ENCODE measurements around the gene RBMS2.
A peak's percentile ranks its signal among the peaks of the same experiment; 100 is the strongest.

RBMS2 gene

DNA sequence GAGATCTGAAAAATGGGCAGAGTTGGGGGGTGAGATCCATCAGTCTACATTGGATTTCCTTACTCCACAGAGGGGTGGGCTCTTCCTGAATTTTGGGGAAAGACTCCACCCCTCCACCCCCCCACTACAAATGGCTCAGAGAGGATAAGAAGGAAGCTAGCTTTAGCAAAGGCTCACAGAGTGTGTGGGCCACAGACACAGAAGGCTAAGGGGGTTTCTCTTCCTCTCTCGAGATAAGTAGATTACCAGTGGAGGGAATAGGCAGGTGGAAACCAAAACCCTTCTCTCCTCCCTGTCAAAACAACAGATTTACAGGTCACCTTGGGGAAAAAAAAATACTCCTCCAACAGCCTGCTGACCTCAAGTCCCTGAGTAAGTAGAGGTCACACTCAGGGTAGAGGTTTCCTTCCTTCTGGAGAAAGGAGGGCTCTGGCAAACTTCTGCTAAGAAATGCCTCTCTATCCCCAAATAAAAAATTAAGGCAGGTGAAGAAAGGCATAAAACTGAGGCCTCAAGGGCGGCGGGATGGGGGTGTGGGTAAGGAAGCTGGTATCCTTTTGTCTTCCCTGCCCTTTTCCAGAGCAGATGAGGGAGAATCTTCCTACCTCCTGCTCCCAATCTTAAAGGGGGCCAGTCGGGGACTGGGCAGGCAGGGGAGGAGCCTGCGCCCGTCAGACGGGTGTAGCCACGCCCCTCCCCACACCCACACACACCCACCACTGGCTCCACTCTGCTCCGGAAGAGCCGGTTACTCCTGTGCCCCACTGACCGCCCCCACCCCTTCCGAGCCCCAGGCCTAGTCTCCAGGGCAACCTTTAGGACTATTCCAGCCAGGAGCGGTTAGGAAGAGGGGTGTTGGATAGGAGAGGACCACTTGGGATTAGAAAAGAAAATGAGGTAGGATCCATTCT, 110.4 kb downstream of the RBMS2 start:
- DNase-seq (ENCODE audit: low read depth), result peak; percentile 40

DNA sequence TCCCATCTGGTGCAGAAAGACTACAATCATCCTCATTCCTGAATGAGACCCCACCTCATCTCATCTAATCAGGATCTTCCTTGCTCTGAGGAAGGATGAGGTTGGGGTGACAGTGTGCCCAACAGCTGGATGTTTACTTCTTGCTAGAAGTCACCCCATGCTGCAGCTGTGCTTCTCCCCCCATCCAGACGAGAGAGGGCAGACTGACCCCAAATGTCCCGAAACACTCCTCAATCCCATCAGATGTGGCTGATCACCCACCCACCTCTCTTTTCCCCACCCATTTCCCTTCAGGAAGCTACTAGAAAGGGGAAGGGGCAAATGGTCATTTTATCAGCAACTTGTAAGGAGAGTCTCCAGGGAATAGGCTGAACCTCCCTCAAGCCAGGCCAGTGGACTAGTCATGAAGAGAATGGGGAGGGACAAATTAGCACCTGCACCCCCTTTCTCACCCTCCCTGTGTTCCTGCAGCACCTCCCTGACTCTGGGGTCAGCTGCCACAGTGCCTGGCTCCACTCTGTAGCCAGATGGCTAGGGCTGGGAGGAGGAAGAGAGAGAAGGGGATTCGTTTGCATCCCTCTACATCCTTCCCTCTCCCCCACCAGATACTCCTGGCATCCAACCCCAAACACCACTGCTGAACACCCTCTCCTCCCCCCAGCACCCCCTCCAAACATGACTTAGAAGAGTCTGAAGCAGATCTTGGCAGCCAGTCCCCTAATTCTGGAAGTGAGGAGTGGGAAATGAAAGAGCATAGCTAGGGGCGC, 111.3 kb downstream of the RBMS2 start:
- no peak for DNase-seq (ENCODE audit: low read depth)

DNA sequence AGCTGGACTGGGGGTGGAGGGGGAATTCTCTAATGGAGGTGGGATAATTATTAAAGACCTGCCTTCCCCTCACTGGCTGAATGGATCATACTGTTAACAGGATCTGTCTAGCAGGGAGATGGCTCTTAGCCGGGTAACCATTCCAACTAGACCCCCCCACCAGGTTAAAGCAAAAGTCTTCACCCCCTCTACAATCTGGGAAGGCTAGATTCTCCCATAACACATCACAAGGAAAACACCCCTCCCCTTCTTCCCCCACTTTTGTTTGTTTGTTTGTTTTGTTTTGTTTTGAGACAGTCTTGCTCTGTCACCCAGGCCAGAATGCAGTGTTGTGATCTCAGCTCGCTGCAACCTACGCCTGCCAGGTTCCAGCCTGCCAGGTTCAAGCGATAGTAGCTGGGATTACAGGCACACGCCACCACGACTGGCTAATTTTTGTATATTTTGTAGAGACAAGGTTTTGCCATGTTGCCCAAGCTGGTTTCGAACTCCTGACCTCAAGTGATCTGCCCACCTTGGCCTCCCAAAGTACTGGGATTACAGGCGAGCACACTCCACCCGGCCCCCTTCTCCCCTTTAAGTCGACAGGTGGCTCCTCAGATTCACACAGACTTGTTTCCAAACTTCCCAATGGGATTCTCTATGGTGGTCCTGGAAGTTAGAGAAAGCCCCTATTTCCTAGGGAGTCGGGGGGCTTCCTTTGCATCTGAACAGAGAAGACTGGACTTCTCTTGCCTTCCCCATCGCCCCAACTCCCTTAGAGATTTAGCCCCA, 112.0 kb downstream of the RBMS2 start:
- no peak for DNase-seq (ENCODE audit: low read depth)

DNA sequence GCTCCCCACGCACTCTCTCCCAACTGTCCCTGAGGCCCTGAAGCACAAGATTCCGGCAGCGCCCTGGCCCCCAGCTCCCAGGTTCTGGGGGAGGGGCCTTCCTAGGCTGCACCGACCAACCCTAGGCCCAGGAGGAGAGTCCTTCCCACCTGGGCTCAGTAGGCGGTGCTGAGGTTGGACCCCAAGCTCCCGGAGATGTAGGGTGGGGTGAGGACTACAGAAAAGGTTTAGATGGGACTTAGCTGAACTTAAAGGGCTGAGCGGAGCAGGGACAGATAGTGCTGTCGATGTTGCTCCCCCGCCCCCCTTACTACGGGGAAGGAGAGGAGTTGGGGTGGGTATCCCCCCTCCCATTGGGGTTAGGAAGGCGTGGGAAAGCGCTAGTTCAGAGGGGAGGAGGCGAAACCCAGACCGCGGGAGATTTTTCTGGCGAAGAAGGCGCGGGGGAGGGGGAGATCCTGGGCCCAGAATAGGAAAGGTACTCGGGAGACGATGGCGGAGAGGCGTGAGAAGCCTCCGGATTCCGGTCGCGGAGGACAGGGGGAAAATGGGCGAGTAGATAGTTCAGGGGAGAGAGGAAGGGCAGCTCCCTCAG, 112.7 kb downstream of the RBMS2 start:
- no peak for DNase-seq (ENCODE audit: low read depth)

DNA sequence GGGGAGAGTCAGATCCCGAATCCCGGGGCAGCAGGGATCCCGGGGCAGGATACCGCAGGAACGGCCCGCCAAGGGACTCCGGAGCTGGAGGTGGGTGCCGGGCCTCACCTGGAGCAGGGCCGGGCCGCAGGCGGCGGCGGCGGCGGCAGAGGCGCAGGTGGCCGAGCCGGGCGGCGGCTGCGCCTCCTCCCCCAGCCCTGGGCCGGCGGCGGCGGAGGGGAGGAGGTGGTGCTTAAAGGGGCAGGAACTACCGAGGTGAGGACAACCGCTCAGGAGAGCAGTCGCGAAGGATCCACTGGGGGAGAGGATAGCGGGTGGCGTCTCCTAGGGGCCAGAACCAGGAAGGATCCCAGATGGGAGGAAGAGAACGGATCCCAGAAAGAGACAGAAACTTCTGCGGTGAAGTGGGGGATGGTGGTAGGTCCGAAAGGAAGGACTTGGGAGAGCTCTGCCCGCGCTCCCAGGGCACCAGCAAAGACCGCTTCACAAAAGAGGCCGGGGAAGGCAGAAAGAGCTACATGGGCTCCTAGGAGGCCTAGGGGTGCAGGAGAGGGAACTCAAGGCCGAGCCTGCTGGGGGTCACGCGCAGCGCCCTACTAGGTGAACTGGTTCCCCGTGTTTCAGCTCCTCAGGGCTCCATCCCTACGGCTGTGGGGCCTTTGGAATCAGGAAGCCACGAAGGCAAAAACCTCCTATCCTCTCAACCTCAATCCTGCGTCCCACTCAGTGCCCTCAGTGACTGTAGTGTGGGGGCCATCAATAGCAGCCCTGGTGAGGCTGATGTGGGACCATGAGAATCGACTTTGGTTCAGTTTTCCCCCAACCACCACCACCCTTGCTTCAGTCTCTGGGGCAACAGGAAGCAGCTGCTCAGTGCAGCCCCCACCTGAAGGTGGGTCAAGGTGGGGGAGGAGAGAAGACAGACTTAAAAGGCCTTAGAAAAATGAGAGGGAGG, 113.5 kb downstream of the RBMS2 start:
- DNase-seq (ENCODE audit: low read depth), result peak; percentile 54

DNA sequence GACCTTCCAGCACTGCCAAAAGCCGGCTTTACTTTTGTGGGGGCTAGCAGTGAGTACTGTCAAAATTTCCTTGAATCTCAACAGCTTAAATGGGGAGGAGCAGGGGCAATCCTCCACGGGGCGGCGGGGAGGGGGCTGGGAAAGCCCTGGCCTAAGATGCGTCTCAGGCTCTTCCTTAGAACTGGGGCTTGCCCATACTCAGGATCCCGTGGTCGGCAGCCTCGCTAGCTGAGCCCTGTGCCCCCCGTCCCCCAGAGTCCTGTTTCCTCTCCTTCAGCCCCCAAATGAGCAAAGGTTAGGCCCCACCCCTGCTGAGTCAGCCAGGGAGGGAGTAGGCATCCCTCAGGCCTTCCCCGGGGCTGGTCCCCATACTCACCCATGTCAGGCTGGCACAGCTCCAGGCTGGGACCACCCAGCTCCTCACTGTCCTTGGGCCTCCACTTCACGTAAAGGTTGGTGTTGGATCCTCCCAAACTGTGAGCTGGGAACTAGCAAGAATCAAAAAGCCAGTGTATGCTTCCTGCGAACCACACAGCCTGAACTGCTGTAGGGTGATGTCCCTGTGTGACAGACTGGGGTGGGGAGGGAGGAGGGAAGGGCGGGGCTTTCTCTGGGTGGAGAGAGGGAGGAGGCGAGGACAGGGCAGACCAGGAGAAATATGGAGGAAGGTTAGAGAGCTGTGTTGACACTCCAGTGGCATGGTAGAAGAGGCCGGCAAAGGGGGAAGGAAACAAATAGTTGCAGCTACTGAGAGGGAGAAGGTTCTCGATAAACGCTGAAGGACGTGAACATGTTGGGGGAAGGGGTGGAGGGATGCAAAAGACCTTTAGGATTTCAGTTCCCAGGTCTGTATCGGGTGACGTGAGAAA, 114.4 kb downstream of the RBMS2 start:
- DNase-seq (ENCODE audit: low read depth), result peak; percentile 69

DNA sequence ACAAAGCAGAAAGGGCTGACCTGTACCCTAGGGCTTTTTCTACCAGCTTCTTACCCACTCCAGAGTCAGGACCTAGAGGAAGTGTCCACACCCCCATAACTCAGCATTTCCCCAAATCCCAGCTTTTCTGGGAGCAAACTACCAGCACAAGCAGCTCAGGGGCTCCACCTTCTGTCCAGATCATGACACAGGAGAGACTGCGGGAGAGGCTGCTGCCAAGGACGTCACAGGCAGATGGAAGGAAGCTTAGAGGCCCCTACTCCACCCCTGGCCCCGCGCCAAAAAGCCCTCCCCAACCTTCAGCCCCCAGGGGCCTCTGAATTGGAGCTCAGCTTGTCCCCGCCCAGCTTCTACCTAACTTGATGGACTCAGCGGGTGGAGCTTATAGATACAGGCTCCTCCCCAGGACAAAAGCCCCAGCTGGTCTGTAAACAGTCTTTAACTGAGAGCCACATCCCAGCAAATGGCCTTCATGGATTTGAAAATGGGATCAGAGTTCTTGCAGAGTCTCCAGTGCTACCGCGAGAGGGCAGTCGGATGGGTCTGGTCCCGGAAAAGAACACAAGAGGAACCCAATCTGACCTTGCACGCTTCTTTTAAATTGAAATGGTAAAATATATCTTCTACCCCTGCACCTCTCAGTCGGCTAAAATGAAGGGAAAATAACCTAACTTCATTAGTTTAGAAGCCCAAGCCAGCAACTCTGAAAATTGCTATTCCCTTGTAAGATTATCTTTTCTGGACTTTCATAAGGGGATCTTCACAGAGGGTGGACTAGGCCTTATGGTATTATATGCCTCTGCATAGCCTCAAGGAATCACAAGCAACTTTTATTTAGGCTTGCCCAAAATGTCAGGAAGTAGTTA, 115.3 kb downstream of the RBMS2 start:
- DNase-seq (ENCODE audit: low read depth), result peak; percentile 85

DNA sequence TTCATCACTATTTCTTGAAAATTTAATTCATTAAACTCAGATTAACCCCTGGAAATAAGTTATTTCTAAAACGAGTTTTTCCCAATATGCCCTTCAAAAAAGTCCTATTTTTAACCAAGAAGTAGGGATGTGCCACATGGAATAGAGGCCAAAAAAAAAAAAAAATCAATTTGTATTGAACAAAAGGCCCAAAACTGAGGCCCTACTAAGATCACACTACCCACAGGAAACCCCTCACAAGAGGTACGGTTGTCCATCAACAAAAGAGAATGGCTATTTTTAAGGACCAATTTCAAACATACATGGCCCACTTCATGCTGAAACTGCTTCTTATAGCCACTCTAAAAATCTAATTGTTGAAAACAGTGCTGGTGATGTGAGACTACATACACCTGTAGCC, 116.0 kb downstream of the RBMS2 start:
- DNase-seq (ENCODE audit: low read depth), result no peak

DNA sequence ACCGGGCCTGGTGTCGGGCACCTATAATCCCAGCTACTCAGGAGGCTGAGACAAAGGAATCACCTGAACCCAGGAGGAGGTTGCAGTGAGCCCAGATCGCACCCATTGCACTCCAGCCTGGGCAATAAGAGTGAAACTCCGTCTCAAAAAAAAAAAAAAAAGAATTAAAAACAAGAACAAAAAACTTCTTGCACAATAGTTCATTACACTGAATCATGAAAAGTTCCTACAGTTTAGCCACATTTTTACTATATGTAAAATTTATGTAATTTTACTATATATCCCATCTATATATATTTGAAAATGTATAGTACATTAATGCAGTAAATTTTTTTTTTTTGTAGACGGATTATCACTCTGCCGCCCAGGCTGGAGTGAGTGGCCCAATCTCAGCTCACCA, 119.6 kb downstream of the RBMS2 start:
- no peak for DNase-seq (ENCODE audit: low read depth)

DNA sequence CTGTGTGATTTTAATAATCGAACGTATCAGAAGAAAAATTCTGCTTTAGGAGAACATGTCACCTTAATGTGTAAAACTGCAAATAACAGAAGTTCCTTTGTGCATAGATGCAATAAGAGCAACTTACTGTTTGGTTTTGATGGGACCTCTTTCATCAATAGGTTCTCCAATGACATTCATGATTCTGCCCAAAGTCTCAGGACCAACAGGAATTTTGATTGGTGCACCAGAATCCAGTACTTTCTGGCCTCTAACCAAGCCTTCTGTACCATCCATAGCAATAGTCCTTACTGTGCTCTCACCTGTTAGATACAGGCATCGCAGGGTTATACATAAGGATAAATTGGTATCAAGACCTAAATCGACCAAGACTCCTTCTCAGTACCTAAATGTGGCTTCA, 123.0 kb downstream of the RBMS2 start:
- DNase-seq (ENCODE audit: low read depth), result no peak

DNA sequence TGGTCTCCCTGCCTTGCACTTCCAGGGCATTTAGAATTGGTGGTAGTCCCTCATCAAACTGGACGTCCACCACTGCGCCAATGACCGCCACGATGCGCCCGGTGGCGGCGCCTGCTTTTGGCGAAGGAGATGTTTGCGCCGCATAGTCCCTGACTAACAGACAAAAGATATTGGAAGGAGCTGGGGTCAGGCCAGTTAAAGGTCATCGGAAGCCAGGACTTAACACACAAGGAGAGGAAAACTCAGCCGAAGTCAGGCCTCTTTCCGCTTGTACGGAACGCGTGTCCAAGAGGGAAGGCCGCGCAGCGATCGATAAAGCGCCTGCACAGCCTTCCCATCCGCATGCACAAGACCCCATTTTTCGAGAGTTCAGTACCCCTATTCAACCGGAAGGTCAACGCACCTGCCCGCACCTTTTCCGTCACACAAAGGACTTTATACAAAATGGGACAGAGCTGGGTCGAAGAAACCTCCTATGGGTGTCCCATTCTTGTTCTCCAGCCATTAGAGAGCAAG, 123.6 kb downstream of the RBMS2 start:
- no peak for DNase-seq (ENCODE audit: low read depth)
